HG03520 (cell line): ENCODE measurements around the gene PDS5A.
"Not testable (repeated sequence)": the region's sequence is repeated elsewhere in the genome, so short reads cannot be mapped to it uniquely, and the experiment has no call there.

Experiments used
- ATAC-seq: cut with Tn5 transposase; IDR thresholded peaks from one replicate; pipeline ENCODE4 v1.9.1; 2021; ENCODE audit warnings: mild to moderate bottlenecking, moderate library complexity; ENCODE audit not compliant: unreplicated experiment

PDS5A gene

GRCh38 chr4:39900966-39901365, 76.7 kb downstream of the PDS5A start:
- no peak for ATAC-seq

DNA sequence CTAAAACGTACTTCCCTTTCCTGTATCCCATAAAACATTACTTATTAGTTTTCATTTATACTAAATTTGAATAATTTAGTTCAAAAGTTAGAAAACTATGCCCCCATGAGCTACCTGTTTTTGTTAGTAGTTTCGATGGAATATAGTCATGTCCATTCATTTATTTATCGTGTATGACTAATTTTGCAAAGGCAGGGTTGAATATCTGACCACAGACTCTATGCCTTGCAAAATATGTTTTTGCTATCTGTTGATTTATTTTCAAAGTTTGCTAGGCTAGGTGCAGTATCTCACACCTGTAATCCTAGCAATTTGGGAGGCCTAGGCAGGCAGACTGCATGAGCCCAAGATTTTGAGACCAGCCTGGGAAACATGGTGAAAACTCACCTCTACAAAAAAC, 78.4 kb downstream of the PDS5A start:
- no peak for ATAC-seq

- no peak for ATAC-seq
Measured at GRCh38 chr4:39898015-39898414, 79.7 kb downstream of the PDS5A start.

GRCh38 chr4:39893693-39894072, 84.0 kb downstream of the PDS5A start:
- ATAC-seq, result no peak

GRCh38 chr4:39892988-39893692, 84.6 kb downstream of the PDS5A start:
- ATAC-seq, result no peak

DNA sequence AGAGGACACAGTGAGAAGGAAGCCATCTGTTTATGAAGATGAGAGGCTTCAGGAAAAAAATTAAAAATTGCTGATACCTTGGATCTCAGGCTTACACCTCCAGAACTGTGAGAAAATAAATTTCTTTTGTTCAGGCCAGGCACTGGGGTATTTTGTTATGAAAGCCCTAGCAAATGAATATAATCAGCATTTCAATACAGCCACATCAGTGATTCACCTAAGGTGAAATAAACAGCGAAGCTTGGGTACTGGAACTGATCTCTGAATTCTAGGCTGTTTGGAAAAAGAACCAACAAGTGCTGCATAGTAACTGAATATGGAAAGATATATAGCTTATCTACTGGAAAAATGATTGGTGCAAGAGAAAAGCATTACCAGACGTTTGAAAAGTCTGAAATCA, 88.5 kb downstream of the PDS5A start:
- no peak for ATAC-seq

DNA sequence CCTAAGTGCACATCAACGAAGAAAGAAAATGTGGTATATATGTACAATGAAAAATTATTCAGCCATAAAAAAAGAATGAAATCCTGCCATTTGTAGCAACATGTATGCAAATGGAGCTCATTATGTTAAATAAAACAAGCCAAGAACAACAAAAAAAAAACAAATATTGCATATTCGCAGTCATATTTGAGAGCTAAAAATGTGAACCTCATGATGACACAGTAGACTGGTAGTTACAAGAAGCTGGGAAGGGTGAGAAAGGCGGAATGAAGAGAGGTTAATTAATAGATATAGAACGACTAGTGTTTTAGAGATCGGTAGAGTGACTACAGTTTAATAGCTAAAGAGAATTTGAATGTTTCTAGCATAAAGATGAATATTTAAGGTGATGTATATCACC, 89.2 kb downstream of the PDS5A start:
- no peak for ATAC-seq

- no peak for ATAC-seq
Measured at GRCh38 chr4:39883646-39884045, 94.1 kb downstream of the PDS5A start.

- ATAC-seq, result no peak
Measured at GRCh38 chr4:39881789-39882188, 95.9 kb downstream of the PDS5A start.

GRCh38 chr4:39877971-39878370, 99.7 kb downstream of the PDS5A start:
- no peak for ATAC-seq

- ATAC-seq, result no peak
Measured at GRCh38 chr4:39873823-39874222, 103.9 kb downstream of the PDS5A start.

DNA sequence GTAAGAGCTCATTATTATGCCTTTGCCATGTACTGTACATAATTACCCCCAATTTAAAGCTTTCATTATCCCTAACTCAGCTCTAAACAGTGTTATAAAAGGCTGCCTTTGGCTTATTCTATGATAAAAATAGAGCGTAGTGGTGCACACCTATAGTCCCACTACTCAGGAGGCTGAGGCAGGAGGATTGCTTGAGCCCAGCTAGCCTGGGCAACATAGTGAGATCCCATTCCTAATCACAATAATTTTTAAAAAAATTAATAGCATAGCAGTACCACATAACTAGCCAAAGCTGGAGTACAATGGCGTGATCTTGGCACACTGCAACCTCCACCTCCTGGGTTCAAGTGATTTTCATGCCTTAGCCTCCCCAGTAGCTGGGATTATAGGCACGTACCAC, 112.4 kb downstream of the PDS5A start:
- no peak for ATAC-seq

DNA sequence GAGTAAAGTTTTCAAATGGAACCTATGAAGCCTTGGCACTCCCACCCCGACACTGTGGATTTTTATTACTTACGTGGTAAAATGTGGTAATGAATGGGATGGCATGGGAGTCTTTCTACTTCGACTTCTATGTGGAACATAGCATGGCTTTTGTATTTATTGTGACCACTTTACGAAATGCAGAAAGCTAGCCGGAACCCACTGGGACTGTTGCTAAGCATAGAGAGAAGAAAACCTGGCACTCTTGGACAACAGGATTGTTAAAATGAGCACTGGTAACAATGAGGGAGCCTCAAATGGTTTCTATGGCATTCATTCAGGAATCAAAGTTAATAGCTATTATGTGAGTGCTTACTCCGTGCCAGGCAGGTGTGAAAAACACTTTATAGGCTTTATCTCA, 113.3 kb downstream of the PDS5A start:
- ATAC-seq, result no peak

DNA sequence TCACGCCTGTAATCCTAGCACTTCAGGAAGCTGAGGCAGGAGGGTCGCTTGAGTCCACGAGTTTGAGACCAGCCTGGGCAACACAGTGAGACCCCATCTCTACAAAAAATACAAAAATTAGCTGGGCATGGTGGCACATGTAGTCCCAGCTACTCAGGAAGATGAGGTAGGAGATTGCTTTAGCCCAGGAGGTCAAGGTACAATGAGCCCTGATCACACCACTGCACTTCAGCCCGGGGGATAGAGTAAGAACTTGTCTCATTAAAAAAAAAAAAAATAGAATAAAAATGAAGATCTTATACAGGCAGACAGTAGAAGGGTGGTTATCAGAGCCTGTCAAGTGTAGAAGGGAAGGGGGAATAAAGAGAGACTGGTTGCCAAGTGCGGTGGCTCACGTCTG, 116.9 kb downstream of the PDS5A start:
- ATAC-seq, result no peak

DNA sequence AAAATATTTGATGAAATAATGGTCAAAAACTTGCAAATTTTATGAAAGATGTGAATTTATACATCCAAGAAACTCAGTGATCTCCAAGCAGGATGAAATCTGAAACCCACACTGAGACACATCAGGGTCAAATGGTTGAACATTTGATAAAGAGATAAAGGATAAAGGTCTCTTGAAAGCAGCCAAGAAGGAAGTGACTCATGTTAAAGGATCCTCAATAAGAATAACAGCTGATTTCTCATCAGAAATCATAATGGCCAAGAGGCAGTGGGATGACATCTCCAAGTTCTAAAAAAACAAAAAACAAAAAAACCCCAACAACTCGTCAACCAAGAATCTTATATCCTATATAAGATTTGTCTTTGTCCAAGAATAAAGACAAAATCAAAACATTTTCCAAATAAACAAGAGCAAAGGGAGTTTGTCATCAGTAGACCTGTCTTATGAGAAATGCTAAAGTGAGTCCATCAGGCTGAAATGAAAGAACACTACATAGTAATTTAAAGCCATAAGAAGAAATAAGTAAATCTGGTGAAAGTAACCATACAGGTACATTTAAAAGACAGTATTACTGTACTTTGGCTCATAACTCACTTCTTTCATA, 121.7 kb downstream of the PDS5A start:
- no peak for ATAC-seq

- no peak for ATAC-seq
Measured at GRCh38 chr4:39852636-39853035, 125.1 kb downstream of the PDS5A start.

GRCh38 chr4:39850727-39851126, 127.0 kb downstream of the PDS5A start:
- ATAC-seq, result no peak

DNA sequence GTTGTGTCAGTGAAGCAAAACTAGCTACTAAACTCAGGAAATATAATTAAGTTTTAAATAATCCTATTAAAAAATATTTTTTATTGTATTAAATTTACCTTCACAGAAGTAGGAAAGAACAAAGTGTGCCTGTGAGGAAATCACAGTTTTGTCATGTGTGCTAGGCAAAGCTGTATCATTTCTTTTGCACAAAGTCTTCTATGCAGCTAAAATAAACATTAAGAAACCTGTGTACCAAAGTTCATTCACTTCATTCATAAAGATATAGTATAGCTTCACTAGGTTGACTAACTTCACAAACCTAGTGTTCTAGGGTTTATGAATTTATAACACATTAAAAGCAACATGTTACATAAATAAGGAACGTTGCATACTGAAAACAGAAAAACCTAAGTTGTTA, 131.0 kb downstream of the PDS5A start:
- ATAC-seq, result no peak

DNA sequence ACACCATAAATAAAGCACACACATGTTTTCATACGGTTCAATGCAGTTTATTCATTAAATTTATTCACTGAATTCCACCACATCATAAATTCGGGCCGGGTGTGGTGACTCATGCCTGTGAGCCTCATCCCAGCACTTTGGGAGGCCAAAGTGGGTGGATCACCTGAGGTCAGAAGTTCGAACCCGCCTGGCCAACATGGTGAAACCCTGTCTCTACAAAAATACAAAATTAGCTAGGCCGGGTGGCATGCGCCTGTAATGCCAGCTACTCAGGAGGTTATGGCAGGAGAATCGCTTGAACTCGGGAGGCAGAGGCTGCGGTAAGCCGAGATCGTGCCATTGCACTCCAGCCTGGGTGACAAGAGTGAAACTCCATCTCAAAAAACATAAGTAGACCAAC, 131.6 kb downstream of the PDS5A start:
- ATAC-seq, result no peak

DNA sequence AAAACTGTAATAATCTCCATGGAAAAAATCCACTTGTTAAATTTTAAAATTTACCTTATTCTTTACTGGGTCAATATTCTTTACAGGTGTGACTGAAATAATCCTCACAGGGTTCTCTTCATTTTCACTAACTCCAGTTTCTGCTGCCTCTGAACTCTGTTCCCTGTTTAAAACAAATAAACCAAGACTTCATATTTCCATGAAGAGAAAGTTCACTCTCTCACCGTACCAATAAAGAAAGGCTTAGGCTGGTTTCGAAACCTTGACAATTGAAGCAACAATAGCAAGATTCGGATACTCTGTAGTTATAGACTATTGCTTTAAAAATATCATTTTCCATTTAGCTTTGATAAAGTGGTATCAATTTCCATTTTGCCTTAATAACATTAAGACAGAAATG, 135.8 kb downstream of the PDS5A start:
- ATAC-seq, result no peak

DNA sequence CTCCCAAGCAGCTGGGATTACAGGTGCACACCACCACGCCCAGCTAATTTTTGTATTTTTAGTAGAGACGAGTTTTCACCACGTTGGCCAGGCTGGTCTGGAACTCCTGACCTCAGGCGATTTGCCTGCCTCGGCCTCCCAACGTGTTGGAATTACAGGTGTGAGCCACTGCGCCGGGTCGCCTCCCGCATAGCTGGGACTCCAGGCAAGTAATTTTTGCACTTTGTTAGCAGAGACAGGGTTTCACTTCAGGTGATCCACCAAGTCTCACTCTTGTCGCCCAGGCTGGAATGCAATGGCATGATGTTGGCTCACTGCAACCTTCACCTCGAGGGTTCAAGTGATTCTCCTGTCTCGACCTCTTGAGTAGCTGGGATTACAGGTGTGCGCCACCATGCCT, 137.2 kb downstream of the PDS5A start:
- not testable (repeated sequence) for ATAC-seq

DNA sequence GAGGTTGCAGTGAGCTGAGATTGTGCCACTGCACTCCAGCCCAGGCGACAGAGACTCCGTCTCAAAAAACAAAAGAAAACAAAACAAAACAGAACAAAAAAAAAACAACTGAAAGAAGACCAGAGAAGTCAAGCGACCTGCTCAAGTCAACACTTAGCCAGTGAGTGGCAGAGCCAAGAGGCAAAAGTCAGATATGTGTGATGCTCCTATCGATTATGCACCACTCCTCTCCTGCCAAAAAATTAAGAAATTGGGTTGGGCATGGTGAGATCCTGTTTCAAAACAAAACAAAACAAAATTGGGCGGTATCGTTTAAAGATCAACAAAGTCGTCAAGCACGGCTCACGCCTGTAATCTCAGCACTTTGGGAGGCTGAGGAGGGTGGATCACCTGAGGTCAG, 137.7 kb downstream of the PDS5A start:
- no peak for ATAC-seq

- not testable (repeated sequence) for ATAC-seq
Measured at GRCh38 chr4:39838431-39838830, 139.3 kb downstream of the PDS5A start.
